Panc1 (cell line): ENCODE measurements around the gene SLAMF7. TPM values are rescaled to one million over a fixed set of nuclear protein-coding genes. Genes with fewer than 3 reads are reported as not detected.
A peak's percentile ranks its signal among the peaks of the same experiment; 100 is the strongest.

ENCODE experiments used
- ATAC-seq: fragments of 200-7000 bp; cut with Tn5 transposase; 2 replicates; pipeline ENCODE4 v1.9.1; 2020; ENCODE audit warnings: mild to moderate bottlenecking, moderate library complexity
- BruUV-seq: library from RNA; stranded (reverse); fragments of 400-500 nt; replicated peaks from 2 replicates; lab custom pipeline; 2021; lab: Mats Ljungman, UMichigan
- CTCF ChIA-PET: fragments of 300-600 bp; sonication (Branson Sonifier 250); formaldehyde crosslinking; loops from one replicate; lab custom pipeline; 2022; ENCODE audit warnings: antibody characterized with exemption; lab: Charles Lee
- POLR2A ChIA-PET: fragments of 300-600 bp; sonication (Branson Sonifier 250); formaldehyde crosslinking; loops from one replicate; lab custom pipeline; 2022; ENCODE audit warnings: antibody characterized with exemption; lab: Charles Lee
- DNase-seq: peaks from one replicate; pipeline ENCODE4 v3.0.0-alpha.2; 2010; ENCODE audit warnings: low read depth, low spot score
- H3K27ac ChIP-seq: 2 replicates; pipeline ENCODE4 v1.5.1; 2011; ENCODE audit warnings: mild to moderate bottlenecking, low read length, inconsistent platforms
- H3K27me3 ChIP-seq: fragments of 200-500 bp; sonication (Bioruptor generic); 2 replicates; pipeline ENCODE4 v1.6.0; 2014; ENCODE audit warnings: low read length, inconsistent platforms; ENCODE audit not compliant: control insufficient read depth, insufficient read depth
- H3K36me3 ChIP-seq: fragments of 200-500 bp; sonication (Bioruptor generic); 2 replicates; pipeline ENCODE4 v1.5.1; 2014; ENCODE audit warnings: inconsistent platforms, mild to moderate bottlenecking, low read length, moderate library complexity; ENCODE audit not compliant: control insufficient read depth, insufficient read depth
- H3K4me1 ChIP-seq: 2 replicates; pipeline ENCODE4 v1.5.1; 2011; ENCODE audit warnings: inconsistent platforms, mild to moderate bottlenecking, low read length, moderate library complexity; ENCODE audit not compliant: control insufficient read depth, insufficient read depth
- H3K4me3 ChIP-seq, 2 experiments: 2 replicates each; pipeline ENCODE4 v1.5.1; 2011 to 2012; ENCODE audit warnings: low read depth in 2 of 2, low read length in 2 of 2, mild to moderate bottlenecking in 2 of 2, inconsistent platforms in 1 of 2, moderate library complexity in 1 of 2
- H3K9me3 ChIP-seq: fragments of 200-500 bp; sonication (Bioruptor generic); 2 replicates; pipeline ENCODE4 v1.5.1; 2014; ENCODE audit warnings: low read depth, mild to moderate bottlenecking, inconsistent platforms, low read length, moderate library complexity; ENCODE audit not compliant: control insufficient read depth, insufficient read depth
- CTCF ChIP-seq: fragments of 450-650 bp; IDR thresholded peaks from 2 replicates; pipeline ENCODE4 v1.5.1; 2017; ENCODE audit warnings: mild to moderate bottlenecking
- POLR2AphosphoS5 ChIP-seq: IDR thresholded peaks from 2 replicates; pipeline ENCODE4 v1.6.1; 2012; ENCODE audit warnings: mild to moderate bottlenecking, low read depth, low read length, moderate library complexity
- REST ChIP-seq, 2 experiments: IDR thresholded peaks; 2 replicates each; pipeline ENCODE4 v1.6.1; 2011 to 2012; ENCODE audit warnings: low read depth in 2 of 2, control low read depth in 1 of 2, low read length in 1 of 2, mild to moderate bottlenecking in 1 of 2, moderate library complexity in 1 of 2; ENCODE audit not compliant: insufficient read depth in 1 of 2
- SIN3A ChIP-seq: IDR thresholded peaks from 2 replicates; pipeline ENCODE4 v1.6.1; 2012; ENCODE audit warnings: low read depth, mild to moderate bottlenecking, low read length, moderate library complexity, borderline replicate concordance; ENCODE audit not compliant: insufficient read depth
- TCF7L2 ChIP-seq: IDR thresholded peaks from 2 replicates; pipeline ENCODE4 v1.6.1; 2011; ENCODE audit warnings: mild to moderate bottlenecking, low read depth, low read length, inconsistent platforms
- in situ Hi-C: cut with HindIII; loops from 2 replicates; pipeline ENCODE4 v1.10.0; 2016; ENCODE audit warnings: low sequenced_read_pairs, low pct_unique_long_range_greater_than_20kb
- intact Hi-C: fragments of 100-400 bp; cut with micrococcal nuclease; formaldehyde crosslinking; loops from one replicate; pipeline ENCODE4 v1.10.0; 2022; ENCODE audit not compliant: unreplicated experiment
- total RNA-seq: library from RNA; stranded (reverse); gene quantifications from one replicate; pipeline ENCODE4 v1.2.1, GENCODE V29; 2021; ENCODE audit not compliant: unreplicated experiment

Gene SLAMF7
- total RNA-seq, 1 experiment from 2014 or later = 0.21 TPM

DNA sequence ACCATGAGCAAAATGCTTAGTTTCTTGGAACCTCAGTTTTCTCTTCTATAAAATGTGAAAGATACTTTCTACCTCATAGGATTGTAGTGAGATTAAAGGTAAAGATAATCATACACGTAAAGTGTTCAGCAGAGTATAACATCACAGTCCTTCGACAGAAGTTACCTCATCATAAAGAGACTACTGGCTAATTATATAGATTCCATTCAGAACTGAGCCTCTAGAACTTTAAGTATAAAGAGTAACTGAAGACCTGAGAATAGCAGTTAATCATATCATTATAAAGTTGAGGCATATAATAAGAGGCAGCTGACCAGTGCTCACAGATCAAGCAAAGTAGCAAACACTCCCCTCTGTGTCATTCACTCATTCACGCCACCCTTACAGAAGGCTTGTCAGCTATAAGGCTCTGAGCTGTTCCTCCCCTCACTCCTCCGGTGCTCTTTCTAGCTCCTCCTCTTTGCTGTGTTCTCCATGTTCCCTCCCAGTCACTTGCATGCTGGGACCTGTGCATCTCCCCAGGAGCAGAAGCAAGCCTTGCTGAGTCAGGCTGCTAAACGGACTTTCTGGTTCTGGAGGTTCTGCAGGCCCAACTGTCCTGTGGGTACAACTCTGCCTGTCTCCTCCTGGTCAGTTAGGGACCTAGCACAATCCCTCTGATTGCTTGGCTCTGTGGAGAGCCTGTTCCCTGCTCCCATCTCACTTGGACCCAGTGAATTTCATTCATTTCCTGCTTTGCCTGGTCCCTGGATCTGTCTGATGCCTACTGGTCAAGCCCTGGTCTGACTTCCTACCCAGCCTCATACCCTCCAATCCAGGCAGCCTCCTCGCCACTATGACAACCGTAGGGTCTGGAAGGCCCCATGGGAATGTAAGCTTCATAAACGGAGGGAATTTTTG lies 28.6 kb downstream of the SLAMF7 start:
- Histone ChIP-seq H3K27me3 (peaks cover 6% of the 10 kb centered on the region), H3K4me3 (peak overlapping the region in 1 of 2 experiments; percentile 16; a peak in 1 of 4 replicates), H3K4me1 (no peaks in the 10 kb centered on the region), H3K9me3 (no peaks in the 10 kb centered on the region), H3K36me3 (no peaks in the 10 kb centered on the region), H3K27ac (no peak overlapping the region)
- ChIA-PET CTCF (no interaction called here), POLR2A (no interaction called here)
- DNase-seq (no peak), ATAC-seq (peak; percentile 68)
- intact Hi-C loops (no loop called here), in situ Hi-C loops (no loop called here)
- TF ChIP-seq REST (IDR thresholded peaks at IDR 0.05; ENCODE audit: insufficient read depth in 1 of 2, low read depth in 2 of 2, low read length in 1 of 2) (no peak), TCF7L2 (no peak), SIN3A (no peak), POLR2AphosphoS5 (no peak), CTCF (no peak)
- no TSS peak for BruUV-seq

DNA sequence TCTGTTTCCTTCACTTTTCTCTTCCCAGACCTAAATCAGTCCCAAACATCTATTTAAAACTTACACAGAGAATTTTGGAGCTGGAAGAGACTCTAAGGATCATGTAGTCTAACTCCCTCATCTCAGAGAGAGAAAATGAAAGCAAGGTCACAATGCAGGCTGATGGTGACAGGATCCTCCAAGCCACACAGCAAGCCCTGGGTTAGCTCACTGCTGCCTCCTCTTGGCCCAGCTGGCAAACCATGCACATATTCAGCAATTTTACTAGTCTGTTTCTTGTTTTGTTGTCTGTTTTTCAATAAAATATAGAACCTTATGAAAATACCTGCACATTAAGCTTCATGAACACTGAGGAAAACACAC lies 29.2 kb downstream of the SLAMF7 start:
- TF ChIP-seq CTCF (peak; percentile 58), REST (IDR thresholded peaks at IDR 0.05; ENCODE audit: insufficient read depth in 1 of 2, low read depth in 2 of 2, low read length in 1 of 2) (no peak)
- CTCF ChIA-PET = interaction anchor here (0.7 kb wide), 1 partner anchor 267 kb away, joined by 5 read pairs; no protein-coding TSS in a partner anchor
- DNase-seq = peak; percentile 42
- intact Hi-C loops = no loop called here
- H3K27ac ChIP-seq = no peak overlapping the region
- no peaks in the 10 kb centered on the region for H3K36me3 ChIP-seq
- no peaks in the 10 kb centered on the region for H3K4me1 ChIP-seq
- POLR2A ChIA-PET = no interaction called here
- BruUV-seq = no TSS peak
- H3K27me3 ChIP-seq = peaks cover 7% of the 10 kb centered on the region
- in situ Hi-C loops = no loop called here
- no peaks in the 10 kb centered on the region for H3K9me3 ChIP-seq
- H3K4me3 ChIP-seq = peak overlapping the region in 1 of 2 experiments; percentile 16; a peak in 1 of 4 replicates
- peak; percentile 68; the same call in 1 of the 2 replicates for ATAC-seq
